ENCODE data around the gene ZNF616.

ZNF616 gene

DNA sequence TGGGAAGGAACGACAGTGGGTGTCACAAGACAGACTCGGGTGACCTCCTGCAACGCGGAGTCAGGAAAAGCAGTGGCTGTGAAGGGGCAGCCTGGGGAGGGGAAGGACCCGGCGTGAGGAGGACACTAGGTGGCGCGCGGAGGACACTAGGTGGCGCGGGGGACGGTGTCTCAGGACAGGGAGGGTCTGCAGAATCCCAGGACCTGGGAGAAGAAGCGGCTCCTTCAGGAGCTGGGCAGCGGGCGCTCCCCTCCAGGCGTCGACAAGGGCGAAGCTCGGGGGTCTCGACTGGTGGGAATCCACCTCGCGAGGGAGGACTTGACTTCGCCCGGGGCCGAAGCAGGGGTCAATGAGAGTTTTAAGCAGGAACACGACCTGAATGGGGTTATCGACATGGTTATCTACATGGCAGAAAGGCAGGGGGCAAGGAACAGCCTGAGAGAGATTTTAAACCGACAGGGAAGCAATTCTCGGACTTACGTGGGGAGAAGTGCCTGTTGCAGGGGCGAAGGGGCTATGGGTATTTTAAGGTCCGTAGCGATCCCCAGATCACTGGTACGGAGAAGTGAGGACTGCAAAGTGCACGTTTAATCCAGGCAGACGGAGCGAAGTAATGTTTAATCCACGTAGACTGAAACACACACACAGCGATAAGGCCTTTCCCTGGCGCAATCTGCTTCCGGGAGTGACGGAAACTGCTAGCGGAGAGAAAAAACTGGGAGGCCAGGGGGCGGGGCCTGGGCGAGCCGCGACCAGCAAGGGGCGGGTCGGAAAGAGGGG lies at the start of gene ZNF616:
Gene ZNF616, minus strand, starts transcription at position 687 of the 780 bp plus-strand sequence. CDS start 9,426 bp downstream, outside the sequence.
- DNase-seq (ENCODE audit: low read depth in 1 of 2, low spot score in 1 of 2), result peak; percentile 55 to 65

DNA sequence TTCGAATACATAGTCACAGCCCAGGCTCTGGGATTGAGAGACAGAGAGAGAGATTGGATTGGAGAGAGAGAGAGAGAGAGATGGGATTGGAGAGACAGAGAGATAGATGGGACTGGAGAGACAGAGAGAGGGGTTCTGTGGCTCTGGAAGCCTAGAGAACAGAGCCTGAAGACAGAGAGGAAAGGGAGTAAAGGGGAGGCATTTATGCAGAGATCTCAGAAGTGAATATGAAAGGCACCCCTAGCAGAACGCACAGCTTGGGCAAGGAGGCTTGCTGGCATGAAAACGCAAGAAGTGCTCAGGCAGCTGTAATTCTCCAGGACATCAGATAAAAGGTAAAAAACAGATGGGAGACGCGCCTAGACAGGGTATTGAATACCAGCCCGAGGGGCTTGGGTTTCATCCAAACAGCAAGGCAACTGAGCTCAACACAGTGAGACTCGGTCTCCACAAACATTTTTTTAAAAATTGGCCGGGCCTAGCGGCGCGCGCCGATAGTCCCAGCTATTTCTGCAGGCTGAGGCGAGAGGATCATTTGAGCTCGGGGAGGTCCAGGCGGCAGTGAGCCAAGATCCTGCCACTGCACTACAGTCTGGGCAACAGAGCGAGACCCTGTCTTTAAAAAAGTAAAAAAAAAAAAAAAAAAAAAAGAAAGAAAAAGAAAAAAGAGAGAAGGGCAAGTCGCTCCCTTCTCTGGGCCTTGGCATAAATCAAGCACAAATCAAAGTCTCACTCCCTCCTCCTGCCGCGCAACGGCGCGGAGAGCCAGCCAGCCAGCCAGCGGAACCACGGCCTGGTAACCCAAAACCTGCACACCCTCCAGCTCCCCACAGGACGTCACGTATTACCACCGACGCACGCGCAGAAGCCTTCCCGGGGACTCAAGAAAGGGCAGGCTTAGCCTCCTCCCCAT lies 49.3 kb upstream of the ZNF616 start:
- peak in 1 of 2 donors; percentile 92 for DNase-seq (ENCODE audit: low read depth in 1 of 2, low spot score in 1 of 2)

DNA sequence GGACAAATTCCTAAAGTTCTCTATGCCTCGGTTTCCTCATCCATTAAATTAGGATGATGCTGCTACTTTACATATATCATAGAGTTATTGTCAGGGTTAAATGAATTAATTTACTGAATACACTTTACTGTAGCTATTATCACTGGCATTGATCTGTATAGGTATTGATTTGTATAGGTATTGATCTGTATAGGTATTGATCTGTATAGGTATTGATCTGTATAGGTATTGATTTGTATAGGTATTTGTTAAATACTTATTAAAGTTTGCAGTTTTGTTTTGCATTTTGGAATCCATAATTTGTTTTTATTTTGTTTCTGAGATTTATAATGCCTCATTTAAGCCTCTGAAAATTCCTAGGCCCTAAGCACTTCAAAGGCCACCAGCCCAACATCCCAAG lies 47.7 kb upstream of the ZNF616 start:
- no peak for DNase-seq (ENCODE audit: low read depth in 1 of 2, low spot score in 1 of 2)

DNA sequence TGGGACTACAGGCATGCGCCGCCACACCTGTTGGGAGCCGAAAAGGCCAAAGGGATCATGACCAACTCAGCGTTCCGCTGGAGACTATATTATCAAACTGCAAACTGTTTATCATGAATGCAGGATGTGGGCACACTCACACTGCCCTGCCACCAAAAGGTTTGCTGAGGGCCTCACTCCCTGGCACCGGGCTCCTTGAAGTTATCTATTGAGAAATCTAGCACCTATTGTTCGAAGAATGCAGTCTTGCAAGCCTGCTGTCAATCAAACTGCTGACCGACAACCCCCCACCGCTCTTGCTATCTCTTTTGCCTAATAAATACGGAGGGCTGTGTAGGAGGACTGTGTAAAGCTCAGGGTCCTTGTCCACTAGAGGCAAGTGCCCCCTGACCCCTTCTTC lies 36.8 kb upstream of the ZNF616 start:
- DNase-seq (ENCODE audit: low read depth in 1 of 2, low spot score in 1 of 2), result no peak

DNA sequence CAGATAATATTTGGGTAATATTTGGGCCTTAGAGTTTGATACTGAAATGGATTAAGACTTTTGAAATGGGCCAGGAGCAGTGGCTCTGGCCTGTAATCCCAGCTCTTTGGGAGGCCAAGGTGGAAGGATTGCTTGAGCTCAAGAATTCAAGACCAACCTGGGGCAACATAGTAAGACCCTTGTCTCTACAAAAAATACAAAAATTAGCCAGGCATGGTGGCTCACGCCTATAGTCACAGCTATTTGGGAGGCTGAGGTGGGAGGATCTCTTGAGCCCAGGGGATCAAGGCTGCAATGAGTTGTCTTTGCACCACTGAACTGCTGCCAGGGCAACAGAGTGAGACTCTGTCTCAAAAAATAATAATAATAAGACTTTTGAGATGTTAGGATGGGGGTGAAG lies 32.6 kb upstream of the ZNF616 start:
- DNase-seq (ENCODE audit: low read depth in 1 of 2, low spot score in 1 of 2), result no peak

DNA sequence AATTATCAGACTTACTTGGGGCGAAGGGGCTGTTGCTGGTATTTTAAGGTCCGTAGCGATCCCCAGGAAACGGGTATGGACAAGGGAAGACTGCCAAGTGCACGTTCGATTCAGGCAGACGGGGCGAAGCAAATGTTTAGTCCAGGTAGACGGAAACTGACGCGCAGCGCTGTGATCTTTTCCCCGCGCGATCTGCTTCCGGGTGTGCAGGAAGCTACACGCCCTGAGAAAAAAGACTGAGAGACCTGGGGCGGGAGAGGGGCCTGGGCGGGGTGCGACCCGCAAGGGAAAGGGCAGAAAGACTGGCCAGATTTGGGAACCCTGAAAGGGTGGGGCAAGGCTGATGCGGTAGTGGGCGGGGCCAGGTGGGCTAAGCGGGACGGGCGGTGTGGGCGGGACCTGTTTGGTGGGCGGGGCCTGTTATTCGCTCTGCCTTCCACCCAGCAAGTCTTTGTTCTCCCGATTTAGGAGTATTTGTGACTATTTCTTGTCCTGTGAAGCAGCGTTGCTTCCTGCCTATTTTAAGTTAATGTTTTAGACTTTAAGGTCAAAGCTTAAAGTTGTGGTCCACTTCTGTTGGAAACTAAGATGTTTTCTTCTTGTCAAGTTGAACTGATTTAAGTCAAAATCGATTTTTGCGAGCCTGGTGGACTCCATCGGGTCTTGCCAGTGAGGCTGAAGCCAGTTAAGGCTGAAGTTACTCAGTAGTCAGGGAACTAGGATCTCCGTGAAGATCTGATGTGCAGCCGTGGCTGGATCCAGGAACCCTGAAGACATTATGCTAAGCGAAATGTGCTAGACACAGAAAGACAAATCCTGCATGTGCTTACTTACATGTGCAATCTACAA lies 31.8 kb upstream of the ZNF616 start, which contains the start of gene ZNF836:
Gene ZNF836, minus strand, starts transcription at position 301 of the 849 bp plus-strand sequence. CDS start 3,549 bp downstream, outside the sequence.
- peak; percentile 80 to 81 for DNase-seq (ENCODE audit: low read depth in 1 of 2, low spot score in 1 of 2)

DNA sequence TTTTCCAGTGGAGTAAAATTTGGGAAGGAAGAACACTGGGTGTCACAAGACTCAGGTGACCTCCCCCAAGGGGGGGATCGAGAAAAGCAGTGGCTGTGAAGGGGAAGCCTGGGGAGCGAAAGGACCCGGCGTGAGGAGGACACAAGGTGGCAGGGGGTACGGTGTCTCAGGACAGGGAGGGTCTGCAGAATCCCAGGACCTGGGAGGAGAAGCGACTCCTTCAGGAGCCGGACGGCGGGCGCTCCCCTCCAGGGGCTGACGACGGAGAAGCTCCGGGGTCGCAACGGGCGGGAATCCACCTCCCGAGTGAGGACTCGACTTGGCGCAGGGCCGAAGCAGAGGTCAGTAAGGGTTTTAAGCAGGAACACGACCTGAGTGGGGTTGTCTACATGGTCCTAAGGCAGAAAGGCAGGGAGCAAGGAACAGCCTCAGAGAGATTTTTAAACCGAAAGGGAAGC lies 31.2 kb upstream of the ZNF616 start:
- no peak for DNase-seq (ENCODE audit: low read depth in 1 of 2, low spot score in 1 of 2)

DNA sequence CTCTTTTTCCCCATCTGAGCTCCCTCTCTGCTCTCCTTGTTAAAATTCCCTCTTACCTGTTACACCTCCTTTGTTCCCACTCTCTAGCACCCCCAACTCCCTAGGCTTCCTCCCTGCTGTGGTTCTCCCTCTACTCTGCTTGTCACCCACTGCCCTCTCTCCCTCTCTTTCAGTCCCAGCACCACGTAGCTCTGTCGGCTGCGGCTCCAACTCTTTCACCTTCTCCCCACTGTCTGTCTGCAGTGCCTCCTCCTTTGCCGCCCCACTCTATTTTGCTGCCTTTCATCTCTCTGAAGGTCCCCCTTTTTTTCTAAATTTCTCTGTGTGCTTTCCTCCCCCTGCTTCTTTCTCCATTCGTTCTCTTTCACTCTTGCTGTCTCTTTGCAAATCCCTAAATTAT lies 30.6 kb upstream of the ZNF616 start:
- DNase-seq (ENCODE audit: low read depth in 1 of 2, low spot score in 1 of 2), result no peak

DNA sequence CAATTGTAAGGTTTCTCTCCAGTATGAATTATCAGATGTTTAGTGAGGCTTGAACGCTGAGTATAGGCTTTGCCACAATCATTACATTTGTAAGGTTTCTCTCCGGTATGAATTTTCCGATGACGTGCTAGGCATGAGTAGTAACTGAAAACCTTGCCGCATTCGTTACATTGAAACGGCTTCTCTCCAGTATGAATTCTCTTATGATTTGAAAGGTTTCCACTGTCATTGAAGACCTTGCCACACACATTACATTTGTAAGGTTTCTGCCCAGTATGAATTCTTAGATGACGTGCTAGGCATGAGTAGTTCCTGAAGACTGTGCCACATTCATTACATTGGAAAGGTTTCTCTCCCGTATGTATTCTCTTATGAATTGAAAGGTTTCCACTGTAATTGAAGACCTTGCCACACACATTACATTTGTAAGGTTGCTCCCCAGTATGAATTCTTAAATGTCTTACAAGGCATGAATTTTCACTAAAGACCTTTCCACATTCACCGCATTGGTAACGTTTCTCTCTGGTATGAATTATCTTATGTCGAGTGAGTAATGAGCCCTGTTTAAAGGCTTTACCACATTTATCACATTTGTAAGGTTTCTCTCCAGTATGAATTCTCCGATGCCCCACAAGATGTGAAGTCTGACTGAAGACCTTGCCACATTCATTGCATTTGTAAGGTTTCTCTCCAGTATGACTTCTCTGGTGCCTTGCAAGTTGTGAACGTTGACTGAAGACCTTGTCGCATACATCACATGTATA lies 16.0 kb upstream of the ZNF616 start:
- DNase-seq (ENCODE audit: low read depth in 1 of 2, low spot score in 1 of 2), result no peak

DNA sequence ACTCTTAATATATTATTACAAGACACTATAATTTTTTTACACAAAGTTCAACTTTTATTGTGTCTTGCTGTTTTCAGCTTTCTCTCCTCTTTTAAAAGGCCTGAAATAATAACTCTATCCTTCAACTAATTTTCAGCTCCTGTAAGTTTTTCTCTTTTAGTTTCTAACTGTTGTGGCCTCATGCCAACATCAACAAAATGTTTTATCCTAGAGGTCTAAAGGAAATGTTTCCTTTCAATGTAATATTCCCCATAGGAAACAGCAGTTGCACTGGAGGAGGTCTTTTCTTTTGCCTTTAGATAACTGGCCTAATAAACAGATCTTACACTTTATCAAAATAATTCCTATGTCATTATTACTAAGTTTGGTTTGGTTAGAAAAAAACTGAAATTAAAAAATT lies 8.5 kb upstream of the ZNF616 start:
- no peak for DNase-seq (ENCODE audit: low read depth in 1 of 2, low spot score in 1 of 2)

DNA sequence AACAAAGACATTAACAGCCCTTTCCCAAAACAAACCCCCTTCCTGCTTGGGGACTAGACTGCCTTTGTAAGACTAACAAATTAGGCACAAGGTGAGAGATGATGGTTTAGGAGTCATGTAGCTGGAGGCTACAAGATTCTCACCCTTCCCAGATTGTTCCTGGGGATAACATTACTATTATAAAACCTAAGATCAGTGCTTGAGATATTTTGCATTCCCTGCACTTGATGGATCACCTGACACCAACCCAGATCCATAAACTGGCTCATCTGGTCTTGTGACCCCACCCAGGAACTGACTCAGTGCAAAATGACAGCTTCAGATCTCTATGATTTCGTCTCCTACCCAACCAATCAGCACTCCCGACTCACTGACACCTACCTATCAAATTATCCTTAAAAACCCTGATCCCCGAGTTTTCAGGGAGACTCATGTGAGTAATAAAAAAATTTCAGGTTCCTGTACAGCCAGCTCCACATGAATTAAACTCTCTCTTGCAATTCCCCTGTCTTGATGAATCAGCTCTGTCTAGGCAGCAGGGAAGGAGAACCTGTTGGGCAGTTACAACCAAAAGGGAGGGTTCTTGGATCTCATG lies 2.4 kb upstream of the ZNF616 start:
- no peak for DNase-seq (ENCODE audit: low read depth in 1 of 2, low spot score in 1 of 2)

DNA sequence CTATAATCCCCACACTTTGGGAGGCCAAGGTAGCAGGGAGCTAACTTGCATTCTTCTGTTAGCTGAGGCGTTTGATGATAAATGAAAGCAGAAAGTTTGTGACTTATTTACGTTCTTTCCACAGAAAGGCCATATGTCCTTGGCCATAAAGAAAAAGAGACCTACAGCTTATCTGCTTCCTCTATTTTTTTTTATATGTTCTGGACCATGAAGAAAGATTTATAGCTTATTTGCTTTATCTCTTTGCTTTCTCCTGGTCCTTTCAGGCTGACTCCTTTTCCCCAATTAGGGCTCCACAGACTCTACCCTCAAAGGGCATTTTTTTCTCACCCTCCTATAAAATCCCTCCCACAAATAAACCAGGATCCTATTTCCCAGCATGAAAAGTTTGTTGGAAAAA lies 1.5 kb upstream of the ZNF616 start:
- DNase-seq (ENCODE audit: low read depth in 1 of 2, low spot score in 1 of 2), result no peak

DNA sequence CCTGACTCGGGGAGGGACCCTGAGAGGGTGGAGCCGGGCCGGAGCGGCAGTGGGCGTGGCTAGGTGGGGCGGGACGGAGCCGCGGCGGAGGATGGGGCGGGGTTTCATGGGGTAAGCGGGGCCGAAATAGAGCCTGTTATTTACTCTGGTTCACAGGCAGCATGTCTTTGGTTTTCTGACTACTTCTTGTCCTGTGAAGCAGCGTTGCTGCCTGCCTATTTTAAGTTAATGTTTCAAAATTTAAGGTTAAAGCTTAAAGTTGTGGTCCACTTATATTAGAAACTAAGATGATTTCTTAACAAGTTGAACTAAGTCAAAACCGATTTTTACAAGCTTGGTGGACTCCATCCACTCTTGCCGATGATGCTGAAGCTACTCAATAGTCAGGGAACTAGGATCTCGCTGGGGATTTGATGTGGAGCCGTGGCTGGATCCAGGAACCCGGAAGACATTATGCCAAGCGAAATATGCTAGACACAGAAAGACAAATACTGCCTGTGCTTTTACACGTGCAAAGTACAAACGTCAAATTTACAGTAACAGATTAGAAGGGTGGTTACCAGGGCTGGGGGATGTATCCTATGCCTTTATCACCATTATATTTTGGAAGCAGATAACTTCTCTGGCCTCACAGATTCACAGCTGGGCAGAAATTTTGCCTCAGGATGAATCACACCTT lies 433 bp upstream of the ZNF616 start:
- DNase-seq (ENCODE audit: low read depth in 1 of 2, low spot score in 1 of 2), result peak; percentile 97 to 99

DNA sequence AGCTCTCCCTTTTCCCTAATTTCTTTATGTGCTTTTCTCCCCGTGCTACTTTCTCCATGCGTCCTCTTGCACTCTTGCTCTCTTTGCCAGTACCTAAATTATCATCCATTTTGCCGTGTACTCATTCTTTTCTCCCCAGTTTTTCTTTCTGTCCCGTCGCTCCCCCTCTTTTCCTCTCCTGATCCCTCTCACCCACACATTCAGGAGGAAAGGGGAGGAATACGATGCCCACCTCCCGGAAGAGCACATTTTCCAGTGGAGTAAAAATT lies 821 bp downstream of the ZNF616 start:
- no peak for DNase-seq (ENCODE audit: low read depth in 1 of 2, low spot score in 1 of 2)

DNA sequence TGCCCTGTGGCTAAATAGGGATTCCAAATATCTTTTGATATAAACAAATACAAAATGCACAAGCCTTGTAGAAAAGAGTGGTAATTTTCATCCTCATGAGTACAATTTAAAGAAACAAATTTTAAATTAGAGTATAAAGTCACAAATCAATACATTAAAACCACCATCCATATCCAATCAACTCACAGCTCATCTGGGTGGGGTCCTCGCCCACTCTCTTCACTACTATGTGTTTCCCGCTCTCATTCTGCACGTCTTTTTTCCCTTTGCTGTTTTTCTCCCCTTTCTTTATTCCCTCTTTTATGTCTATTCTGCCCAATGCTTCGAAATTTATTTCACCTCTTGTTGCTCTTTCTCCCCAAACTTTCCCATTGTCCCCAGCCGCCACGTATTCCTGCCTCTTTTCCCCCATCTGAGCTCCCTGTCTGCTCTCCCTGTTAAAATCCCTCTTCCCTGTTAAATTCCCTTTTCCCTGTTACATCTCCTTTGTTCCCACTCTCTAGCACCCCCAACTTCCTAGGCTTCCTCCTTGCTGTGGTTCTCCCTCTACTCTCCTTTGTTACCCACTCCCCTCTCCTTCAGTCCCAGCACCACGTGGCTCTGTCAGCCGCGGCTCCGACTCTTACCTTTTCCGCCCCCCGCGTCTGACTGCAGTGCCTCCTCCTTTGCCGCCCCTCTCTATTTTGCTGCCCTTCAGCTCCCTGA lies 1.3 kb downstream of the ZNF616 start:
- no peak for DNase-seq (ENCODE audit: low read depth in 1 of 2, low spot score in 1 of 2)

DNA sequence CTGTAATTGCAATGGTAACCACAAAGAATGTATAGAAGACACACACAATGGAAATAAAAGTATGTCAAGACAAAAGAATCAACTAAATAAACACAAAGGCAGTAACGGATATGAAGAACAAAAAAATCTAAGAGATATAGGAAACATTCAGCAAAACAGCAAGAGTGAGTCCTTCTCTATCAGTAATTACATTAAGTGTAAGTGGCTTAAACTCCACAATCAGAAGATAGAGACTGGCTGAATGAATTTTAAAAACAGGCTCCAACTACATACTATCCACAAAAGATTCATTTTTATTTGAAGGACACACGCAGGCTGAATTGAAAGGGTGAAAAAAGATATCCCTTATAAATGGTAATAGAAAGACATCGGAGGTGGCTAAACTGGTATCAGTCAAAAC lies 19.5 kb downstream of the ZNF616 start:
- no peak for DNase-seq (ENCODE audit: low read depth in 1 of 2, low spot score in 1 of 2)

DNA sequence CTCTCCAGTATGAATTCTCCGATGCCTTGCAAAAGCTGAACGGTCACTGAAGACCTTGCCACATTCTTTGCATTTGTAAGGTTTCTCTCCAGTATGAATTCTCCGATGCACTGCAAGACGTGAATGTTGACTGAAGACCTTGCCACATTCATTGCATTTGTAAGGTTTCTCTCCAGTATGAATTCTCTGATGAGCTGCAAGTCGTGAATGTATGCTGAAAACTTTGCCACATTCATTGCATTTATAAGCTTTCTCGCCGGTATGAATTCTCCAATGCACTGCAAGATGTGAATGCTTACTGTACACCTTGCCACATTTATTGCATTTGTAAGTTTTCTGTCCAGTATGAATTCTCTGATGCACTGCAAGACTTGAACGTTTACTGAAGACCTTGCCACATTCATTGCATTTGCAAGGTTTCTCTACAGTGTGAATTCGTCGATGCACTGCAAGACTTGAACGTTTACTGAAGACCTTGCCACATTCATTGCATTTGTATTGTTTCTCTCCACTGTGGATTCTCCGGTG lies 24.1 kb downstream of the ZNF616 start:
- no peak for DNase-seq (ENCODE audit: low read depth in 1 of 2, low spot score in 1 of 2)

DNA sequence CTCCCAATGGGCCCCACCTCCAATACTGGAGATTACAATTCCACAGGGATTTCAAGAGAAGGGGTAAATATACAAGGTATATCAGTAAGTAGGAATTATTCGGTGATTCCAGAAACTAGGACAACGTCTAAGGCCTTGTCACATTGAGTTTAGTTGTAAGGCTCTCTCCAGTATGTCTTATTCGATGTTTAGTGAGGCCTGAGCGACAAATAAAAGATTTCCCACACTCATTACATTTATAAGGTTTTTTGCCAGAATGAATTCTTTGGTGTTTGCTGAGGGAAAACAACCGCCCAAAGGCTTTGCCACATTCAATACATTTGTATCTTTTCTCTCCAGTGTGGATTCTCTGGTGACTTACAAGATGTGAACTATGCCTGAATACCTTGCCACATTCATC lies 25.0 kb downstream of the ZNF616 start:
- DNase-seq (ENCODE audit: low read depth in 1 of 2, low spot score in 1 of 2), result no peak

DNA sequence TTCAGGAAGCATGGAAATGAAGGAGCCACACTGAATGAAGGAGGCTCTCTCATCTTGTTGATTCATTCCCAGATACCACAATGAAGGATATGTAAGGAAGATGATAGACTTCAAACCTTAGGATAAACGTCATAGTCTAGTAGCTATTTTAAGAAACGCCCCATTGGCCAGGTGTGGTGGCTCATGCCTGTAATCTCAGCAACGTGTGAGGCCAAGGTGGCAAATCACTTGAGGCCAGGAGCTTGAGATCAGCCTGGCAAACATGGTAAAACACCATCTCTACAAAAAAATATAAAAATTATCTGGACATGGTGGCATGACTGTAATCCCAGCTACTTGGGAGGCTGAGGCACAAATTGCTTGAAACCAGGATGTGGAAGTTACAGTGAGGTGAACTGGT lies 27.1 kb downstream of the ZNF616 start:
- DNase-seq (ENCODE audit: low read depth in 1 of 2, low spot score in 1 of 2), result no peak
